HepG2 (cell line): Measurements from ENCODE around the gene CDCA5. TPM values are rescaled to one million over a fixed set of nuclear protein-coding genes. Genes with fewer than 3 reads are reported as not detected.
A peak's percentile ranks its signal among the peaks of the same experiment; 100 is the strongest.

ENCODE experiments used
- HOXA3 ChIP-seq: sonication (generic); formaldehyde crosslinking; IDR thresholded peaks from 2 replicates; pipeline ENCODE4 v1.5.0; 2020; ENCODE audit warnings: missing genetic modification reagents
- SP1 ChIP-seq, 2 experiments: fragments of 450-650 bp in 1 of 2; sonication (generic) in 1 of 2; formaldehyde crosslinking in 1 of 2; IDR thresholded peaks; 2 replicates each; pipeline versions ENCODE4 v1.4.0 to v1.6.1; 2016 to 2020; ENCODE audit warnings: missing genetic modification reagents in 1 of 2
- XRCC5 ChIP-seq: fragments of 200-400 bp; formaldehyde crosslinking; optimal IDR thresholded peaks from 2 replicates; pipeline ENCODE3; 2017; ENCODE audit warnings: mild to moderate bottlenecking, low read length
- ZFP1 ChIP-seq: IDR thresholded peaks from 2 replicates; pipeline ENCODE4 v1.6.1; 2016
- ZNF766 ChIP-seq: sonication (generic); formaldehyde crosslinking; IDR thresholded peaks from 2 replicates; pipeline ENCODE4 v1.5.0; 2020; ENCODE audit warnings: missing genetic modification reagents, borderline replicate concordance
- polyA plus RNA-seq, 8 experiments: library from polyadenylated mRNA; depleted of rRNA in 3 of 8; stranded (reverse) in 7 of 8; unstranded in 1 of 8; fragments of >200 nt; fragmentation: Illumina TruSeq in 4 of 8; extraction: Trizol in 4 of 8; gene quantifications; 2 replicates each; pipeline versions ENCODE4 v1.2.1 to v1.2.3, GENCODE V29; 2011 to 2016; ENCODE audit warnings: low read depth in 4 of 8, missing spikeins in 1 of 8, mixed read lengths in 1 of 8; ENCODE audit not compliant: insufficient read depth in 1 of 8
- total RNA-seq, 5 experiments: library from RNA; depleted of rRNA; stranded (reverse); fragments of >200 nt; fragmentation: Illumina TruSeq; extraction: Trizol; gene quantifications; 2 replicates each; pipeline ENCODE4 v1.2.3, GENCODE V29; 2016; ENCODE audit warnings: low read depth in 1 of 5
- TF ChIP-seq, protein P1 (sequence below): sonication (generic); formaldehyde crosslinking; IDR thresholded peaks from 2 replicates; pipeline ENCODE4 v1.4.0; 2020; ENCODE audit warnings: missing genetic modification reagents
- TF ChIP-seq, protein P2 (sequence below): sonication (generic); formaldehyde crosslinking; IDR thresholded peaks from 2 replicates; pipeline ENCODE4 v1.8.0; 2022; ENCODE audit warnings: mild to moderate bottlenecking, missing genetic modification reagents, moderate library complexity
- TF ChIP-seq, protein P3 (sequence below): sonication (generic); formaldehyde crosslinking; IDR thresholded peaks from 2 replicates; pipeline ENCODE4 v1.5.0; 2020; ENCODE audit warnings: mild to moderate bottlenecking, missing genetic modification reagents, borderline replicate concordance
- TF ChIP-seq, protein P4 (sequence below): sonication (generic); formaldehyde crosslinking; IDR thresholded peaks from 2 replicates; pipeline ENCODE4 v1.5.0; 2020; ENCODE audit warnings: missing genetic modification reagents, mild to moderate bottlenecking, borderline replicate concordance
- TF ChIP-seq, protein P5 (sequence below): sonication (generic); formaldehyde crosslinking; IDR thresholded peaks from 2 replicates; pipeline ENCODE4 v1.4.0; 2020; ENCODE audit warnings: missing genetic modification reagents

Gene CDCA5
- total and polyA plus RNA-seq, 2 of the 13 experiments (the other 11 are each of a cell fraction or from before 2014, with no cell fraction given) = 13.5 to 50.6 TPM

DNA sequence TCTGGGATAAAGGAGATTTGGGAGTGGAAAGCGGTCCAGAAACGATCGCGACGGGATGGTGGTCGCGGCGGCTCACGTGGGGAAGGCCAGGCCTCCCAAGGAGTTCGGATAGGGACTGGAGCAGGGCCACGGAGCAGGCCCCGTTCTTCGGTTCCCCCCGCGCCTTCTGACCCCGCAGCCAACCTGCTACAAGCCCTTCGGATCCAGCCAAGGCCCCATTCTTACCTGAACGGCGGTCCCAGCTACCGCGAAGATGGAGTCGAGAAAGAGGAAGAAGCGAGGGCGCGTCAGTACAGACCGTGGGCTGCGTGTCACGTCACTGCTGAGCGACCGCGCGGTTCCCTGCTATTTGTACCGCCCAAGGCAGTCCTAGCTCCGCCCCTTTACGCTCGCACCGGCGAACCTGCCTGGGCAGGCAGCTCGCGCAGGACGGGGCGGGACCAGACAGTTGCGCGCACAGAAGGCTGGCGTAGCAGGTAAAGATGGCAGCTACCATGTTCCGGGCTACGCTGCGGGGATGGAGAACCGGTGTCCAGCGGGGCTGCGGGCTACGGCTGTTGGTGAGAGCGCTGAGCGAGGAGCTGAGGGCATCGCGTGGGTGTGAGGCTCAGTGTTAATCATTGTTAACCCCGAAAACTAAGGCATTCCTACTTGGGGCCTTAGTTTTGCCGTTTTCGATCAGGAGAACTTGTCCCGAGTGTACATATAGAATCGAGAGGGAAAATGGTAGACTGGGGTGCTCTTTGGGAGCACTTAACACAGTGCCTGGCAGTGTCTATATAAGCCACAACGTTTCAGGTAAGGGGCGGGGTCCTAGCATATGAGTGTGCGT lies 38.2 kb upstream of the CDCA5 start, which contains the start of the genes FAU and MRPL49 (continued):
- TF ChIP-seq, protein P1, sequence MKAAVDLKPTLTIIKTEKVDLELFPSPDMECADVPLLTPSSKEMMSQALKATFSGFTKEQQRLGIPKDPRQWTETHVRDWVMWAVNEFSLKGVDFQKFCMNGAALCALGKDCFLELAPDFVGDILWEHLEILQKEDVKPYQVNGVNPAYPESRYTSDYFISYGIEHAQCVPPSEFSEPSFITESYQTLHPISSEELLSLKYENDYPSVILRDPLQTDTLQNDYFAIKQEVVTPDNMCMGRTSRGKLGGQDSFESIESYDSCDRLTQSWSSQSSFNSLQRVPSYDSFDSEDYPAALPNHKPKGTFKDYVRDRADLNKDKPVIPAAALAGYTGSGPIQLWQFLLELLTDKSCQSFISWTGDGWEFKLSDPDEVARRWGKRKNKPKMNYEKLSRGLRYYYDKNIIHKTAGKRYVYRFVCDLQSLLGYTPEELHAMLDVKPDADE (CRISPR knock-in tag) = 0 out of 2 replicates have a peak, but pooled peaks have one; percentile 68
- TF ChIP-seq ZNF766 (peak; percentile 86; the same call in 1 of the 2 replicates), SP1 (IDR thresholded peaks at IDR 0.05) (no peak), SP1 (CRISPR knock-in tag; IDR thresholded peaks at IDR 0.05) (peak; percentile 97), ZFP1 (CRISPR knock-in tag) (peak; percentile 67; the same call in 1 of the 2 replicates), HOXA3 (peak; percentile 99), XRCC5 (peak; percentile 46)
- TF ChIP-seq, protein P2, sequence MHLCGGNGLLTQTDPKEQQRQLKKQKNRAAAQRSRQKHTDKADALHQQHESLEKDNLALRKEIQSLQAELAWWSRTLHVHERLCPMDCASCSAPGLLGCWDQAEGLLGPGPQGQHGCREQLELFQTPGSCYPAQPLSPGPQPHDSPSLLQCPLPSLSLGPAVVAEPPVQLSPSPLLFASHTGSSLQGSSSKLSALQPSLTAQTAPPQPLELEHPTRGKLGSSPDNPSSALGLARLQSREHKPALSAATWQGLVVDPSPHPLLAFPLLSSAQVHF (CRISPR knock-in tag) = no peak
- TF ChIP-seq, protein P3, sequence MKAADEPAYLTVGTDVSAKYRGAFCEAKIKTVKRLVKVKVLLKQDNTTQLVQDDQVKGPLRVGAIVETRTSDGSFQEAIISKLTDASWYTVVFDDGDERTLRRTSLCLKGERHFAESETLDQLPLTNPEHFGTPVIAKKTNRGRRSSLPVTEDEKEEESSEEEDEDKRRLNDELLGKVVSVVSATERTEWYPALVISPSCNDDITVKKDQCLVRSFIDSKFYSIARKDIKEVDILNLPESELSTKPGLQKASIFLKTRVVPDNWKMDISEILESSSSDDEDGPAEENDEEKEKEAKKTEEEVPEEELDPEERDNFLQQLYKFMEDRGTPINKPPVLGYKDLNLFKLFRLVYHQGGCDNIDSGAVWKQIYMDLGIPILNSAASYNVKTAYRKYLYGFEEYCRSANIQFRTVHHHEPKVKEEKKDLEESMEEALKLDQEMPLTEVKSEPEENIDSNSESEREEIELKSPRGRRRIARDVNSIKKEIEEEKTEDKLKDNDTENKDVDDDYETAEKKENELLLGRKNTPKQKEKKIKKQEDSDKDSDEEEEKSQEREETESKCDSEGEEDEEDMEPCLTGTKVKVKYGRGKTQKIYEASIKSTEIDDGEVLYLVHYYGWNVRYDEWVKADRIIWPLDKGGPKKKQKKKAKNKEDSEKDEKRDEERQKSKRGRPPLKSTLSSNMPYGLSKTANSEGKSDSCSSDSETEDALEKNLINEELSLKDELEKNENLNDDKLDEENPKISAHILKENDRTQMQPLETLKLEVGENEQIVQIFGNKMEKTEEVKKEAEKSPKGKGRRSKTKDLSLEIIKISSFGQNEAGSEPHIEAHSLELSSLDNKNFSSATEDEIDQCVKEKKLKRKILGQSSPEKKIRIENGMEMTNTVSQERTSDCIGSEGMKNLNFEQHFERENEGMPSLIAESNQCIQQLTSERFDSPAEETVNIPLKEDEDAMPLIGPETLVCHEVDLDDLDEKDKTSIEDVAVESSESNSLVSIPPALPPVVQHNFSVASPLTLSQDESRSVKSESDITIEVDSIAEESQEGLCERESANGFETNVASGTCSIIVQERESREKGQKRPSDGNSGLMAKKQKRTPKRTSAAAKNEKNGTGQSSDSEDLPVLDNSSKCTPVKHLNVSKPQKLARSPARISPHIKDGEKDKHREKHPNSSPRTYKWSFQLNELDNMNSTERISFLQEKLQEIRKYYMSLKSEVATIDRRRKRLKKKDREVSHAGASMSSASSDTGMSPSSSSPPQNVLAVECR = peak; percentile 94; the same call in 1 of the 2 replicates
- TF ChIP-seq, protein P4, sequence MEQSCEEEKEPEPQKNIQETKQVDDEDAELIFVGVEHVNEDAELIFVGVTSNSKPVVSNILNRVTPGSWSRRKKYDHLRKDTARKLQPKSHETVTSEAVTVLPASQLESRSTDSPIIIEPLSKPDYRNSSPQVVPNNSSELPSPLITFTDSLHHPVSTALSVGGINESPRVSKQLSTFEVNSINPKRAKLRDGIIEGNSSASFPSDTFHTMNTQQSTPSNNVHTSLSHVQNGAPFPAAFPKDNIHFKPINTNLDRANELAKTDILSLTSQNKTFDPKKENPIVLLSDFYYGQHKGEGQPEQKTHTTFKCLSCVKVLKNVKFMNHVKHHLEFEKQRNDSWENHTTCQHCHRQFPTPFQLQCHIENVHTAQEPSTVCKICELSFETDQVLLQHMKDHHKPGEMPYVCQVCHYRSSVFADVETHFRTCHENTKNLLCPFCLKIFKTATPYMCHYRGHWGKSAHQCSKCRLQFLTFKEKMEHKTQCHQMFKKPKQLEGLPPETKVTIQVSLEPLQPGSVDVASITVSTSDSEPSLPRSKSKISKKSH (CRISPR knock-in tag) = peak; percentile 59; the same call in 1 of the 2 replicates
- TF ChIP-seq, protein P5, sequence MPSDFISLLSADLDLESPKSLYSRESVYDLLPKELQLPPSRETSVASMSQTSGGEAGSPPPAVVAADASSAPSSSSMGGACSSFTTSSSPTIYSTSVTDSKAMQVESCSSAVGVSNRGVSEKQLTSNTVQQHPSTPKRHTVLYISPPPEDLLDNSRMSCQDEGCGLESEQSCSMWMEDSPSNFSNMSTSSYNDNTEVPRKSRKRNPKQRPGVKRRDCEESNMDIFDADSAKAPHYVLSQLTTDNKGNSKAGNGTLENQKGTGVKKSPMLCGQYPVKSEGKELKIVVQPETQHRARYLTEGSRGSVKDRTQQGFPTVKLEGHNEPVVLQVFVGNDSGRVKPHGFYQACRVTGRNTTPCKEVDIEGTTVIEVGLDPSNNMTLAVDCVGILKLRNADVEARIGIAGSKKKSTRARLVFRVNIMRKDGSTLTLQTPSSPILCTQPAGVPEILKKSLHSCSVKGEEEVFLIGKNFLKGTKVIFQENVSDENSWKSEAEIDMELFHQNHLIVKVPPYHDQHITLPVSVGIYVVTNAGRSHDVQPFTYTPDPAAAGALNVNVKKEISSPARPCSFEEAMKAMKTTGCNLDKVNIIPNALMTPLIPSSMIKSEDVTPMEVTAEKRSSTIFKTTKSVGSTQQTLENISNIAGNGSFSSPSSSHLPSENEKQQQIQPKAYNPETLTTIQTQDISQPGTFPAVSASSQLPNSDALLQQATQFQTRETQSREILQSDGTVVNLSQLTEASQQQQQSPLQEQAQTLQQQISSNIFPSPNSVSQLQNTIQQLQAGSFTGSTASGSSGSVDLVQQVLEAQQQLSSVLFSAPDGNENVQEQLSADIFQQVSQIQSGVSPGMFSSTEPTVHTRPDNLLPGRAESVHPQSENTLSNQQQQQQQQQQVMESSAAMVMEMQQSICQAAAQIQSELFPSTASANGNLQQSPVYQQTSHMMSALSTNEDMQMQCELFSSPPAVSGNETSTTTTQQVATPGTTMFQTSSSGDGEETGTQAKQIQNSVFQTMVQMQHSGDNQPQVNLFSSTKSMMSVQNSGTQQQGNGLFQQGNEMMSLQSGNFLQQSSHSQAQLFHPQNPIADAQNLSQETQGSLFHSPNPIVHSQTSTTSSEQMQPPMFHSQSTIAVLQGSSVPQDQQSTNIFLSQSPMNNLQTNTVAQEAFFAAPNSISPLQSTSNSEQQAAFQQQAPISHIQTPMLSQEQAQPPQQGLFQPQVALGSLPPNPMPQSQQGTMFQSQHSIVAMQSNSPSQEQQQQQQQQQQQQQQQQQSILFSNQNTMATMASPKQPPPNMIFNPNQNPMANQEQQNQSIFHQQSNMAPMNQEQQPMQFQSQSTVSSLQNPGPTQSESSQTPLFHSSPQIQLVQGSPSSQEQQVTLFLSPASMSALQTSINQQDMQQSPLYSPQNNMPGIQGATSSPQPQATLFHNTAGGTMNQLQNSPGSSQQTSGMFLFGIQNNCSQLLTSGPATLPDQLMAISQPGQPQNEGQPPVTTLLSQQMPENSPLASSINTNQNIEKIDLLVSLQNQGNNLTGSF (CRISPR knock-in tag) = no peak
